PC-9 (cell line): ENCODE measurements around the gene ETS2.

Experiments
- CTCF ChIP-seq: fragments of 200-600 bp; sonication (generic); conservative IDR thresholded peaks from 2 replicates; pipeline ENCODE4 v1.6.1; 2017; ENCODE audit warnings: mixed run types, antibody characterized with exemption, mild to moderate bottlenecking, moderate library complexity
- EZH2 ChIP-seq: fragments of 200-600 bp; sonication (generic); IDR thresholded peaks from 2 replicates; pipeline ENCODE4 v1.8.0; 2017; ENCODE audit warnings: antibody characterized with exemption, low read depth

DNA sequence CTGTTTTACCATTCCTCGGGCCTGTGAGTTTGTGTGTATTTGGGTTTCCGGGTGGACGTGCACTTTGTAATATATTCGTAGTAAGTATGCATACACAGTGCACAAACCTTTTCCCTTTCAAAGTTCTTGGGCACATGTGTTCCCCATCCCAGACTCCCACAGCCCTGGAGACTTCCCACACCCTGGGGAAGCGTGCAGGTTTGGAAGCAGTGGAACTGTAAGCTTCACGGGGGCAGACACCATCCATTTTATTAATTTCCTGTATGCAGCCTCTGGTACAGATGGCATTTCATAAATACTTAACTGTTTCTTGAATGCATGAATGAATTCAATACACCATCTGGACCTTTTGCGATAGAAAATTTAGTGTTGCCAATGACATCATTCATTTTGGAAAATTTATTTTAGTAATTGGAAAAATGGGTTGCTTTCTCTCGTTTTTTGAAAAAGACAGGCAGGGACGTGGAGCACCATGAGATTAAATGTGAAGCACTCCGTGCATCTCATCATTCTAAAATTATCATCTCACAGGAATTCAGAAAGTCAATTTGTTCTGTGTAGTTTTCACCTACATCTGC lies 10.8 kb downstream of the ETS2 start:
- TF ChIP-seq CTCF (no peak), EZH2 (no peak)
